ENCODE measurements around the gene CADM2.

GRCh38 chr3:84967767-84968581, 9.2 kb downstream of the CADM2 start:
- TF ChIP-seq GLIS2 (tag by site-specific recombination; IDR thresholded peaks at IDR 0.05) (no peak), ZNF830 (tag by site-specific recombination; IDR thresholded peaks at IDR 0.05; ENCODE audit: low read depth) (no peak)
- TF ChIP-seq, protein P1, sequence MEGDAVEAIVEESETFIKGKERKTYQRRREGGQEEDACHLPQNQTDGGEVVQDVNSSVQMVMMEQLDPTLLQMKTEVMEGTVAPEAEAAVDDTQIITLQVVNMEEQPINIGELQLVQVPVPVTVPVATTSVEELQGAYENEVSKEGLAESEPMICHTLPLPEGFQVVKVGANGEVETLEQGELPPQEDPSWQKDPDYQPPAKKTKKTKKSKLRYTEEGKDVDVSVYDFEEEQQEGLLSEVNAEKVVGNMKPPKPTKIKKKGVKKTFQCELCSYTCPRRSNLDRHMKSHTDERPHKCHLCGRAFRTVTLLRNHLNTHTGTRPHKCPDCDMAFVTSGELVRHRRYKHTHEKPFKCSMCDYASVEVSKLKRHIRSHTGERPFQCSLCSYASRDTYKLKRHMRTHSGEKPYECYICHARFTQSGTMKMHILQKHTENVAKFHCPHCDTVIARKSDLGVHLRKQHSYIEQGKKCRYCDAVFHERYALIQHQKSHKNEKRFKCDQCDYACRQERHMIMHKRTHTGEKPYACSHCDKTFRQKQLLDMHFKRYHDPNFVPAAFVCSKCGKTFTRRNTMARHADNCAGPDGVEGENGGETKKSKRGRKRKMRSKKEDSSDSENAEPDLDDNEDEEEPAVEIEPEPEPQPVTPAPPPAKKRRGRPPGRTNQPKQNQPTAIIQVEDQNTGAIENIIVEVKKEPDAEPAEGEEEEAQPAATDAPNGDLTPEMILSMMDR (tag by site-specific recombination; IDR thresholded peaks at IDR 0.05): no peak
